GM13977 (cell line): Measurements from ENCODE around the gene ART1.

Source experiments
- DNase-seq: peaks from one replicate; pipeline ENCODE4 v3.0.0; 2012; ENCODE audit warnings: low spot score
- in situ Hi-C: fragments of 300-500 bp; cut with MboI; formaldehyde crosslinking; loops from one replicate; pipeline ENCODE4 v1.12.0; 2022; ENCODE audit warnings: low sequenced_read_pairs, low pct_unique_long_range_greater_than_20kb, mixed read lengths, inconsistent platforms; ENCODE audit not compliant: unreplicated experiment
- TF ChIP-seq, protein P1 (sequence below): IDR thresholded peaks from 2 replicates; pipeline ENCODE4 v1.5.1; 2012; ENCODE audit warnings: mild to moderate bottlenecking, control low read depth; ENCODE audit not compliant: insufficient read depth; ENCODE audit errors: extremely low read depth, missing control alignments

Gene ART1

DNA sequence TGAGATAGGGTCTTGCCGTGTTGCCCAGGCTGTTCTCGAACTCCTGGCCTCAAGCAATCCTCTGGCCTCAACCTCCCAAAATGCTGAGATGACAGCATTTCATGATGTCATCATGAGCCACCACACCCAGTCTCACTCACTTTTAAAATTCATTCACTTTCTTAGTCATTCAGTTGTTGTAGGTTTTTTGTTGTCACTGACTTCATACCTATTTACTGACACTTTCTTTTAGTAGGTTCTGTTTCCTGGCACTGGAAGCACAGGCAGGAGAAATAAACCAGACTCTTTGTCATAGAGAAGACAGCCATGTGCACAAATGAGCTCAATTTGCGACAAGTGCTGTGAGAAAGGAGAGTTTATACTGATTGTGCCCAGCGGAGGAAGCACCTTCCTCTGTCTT lies 13.6 kb upstream of the ART1 start:
- TF ChIP-seq, protein P1, sequence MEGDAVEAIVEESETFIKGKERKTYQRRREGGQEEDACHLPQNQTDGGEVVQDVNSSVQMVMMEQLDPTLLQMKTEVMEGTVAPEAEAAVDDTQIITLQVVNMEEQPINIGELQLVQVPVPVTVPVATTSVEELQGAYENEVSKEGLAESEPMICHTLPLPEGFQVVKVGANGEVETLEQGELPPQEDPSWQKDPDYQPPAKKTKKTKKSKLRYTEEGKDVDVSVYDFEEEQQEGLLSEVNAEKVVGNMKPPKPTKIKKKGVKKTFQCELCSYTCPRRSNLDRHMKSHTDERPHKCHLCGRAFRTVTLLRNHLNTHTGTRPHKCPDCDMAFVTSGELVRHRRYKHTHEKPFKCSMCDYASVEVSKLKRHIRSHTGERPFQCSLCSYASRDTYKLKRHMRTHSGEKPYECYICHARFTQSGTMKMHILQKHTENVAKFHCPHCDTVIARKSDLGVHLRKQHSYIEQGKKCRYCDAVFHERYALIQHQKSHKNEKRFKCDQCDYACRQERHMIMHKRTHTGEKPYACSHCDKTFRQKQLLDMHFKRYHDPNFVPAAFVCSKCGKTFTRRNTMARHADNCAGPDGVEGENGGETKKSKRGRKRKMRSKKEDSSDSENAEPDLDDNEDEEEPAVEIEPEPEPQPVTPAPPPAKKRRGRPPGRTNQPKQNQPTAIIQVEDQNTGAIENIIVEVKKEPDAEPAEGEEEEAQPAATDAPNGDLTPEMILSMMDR: no peak
- in situ Hi-C loops: no loop called here
- DNase-seq: no peak

DNA sequence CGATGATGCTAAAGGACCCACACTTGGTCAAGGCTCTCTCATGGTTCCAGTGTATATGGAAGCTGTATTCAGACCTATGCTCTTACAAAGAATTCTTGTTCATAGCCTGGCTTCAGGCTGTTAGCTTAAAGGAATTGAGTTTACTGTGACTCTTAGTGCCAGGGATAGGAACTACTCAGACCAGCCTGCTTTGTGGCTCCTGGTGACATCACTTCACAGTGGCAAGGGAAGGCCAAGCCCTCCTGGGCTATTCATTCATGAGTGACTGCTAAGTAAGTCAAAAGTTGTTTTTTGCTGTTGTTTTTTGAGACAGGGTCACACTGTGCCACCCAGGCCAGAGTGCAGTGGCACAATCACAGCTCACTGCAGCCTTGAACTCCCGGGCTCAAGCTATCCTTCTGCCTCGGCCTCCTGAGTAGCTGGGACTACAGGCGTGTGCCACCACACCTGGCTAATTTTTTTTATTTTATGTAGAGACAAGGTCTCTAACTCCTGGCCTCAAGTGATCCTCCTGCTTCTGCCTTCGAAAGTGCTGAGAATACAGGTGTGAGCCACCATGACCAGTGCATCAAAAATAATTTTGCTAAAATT lies 12.8 kb upstream of the ART1 start:
- TF ChIP-seq, protein P1: no peak
- in situ Hi-C loops: no loop called here
- DNase-seq: no peak

DNA sequence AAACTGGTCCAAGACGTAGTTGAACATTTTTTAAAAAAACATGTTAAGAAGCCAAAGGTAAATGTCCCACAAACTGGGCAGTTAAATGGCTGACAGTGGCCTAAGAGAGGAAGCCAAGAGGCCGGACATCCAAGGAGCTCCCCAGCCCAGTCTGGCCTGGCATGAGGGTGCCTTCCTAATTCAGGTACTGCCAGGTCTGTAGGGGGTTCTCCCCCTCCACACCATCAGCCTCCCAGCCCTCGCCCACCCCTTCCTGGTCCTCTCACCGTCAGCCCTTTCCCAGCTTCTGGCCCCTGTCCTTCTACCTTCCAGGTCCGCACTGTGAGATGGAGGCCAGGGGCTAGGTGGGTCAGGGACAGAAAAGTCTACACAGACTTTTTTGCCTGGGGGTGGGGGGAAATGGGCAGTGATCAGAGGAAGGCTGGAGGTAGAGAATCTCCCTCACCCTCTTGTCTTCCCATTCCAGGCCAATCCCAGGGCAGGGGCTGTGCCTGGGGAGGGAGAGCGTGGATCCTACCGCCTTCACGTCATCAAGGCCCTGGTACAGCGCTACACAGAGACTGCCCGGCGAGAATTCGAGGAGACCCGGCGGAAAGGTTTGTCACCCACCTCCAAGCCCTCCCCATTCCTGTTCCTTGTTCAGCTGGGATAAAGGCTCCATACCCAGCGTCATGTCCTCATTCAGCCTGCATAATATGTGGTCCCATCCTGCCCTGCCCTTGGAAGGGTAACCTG lies 9.1 kb upstream of the ART1 start:
- TF ChIP-seq, protein P1: no peak
- in situ Hi-C loops: no loop called here
- DNase-seq: no peak

DNA sequence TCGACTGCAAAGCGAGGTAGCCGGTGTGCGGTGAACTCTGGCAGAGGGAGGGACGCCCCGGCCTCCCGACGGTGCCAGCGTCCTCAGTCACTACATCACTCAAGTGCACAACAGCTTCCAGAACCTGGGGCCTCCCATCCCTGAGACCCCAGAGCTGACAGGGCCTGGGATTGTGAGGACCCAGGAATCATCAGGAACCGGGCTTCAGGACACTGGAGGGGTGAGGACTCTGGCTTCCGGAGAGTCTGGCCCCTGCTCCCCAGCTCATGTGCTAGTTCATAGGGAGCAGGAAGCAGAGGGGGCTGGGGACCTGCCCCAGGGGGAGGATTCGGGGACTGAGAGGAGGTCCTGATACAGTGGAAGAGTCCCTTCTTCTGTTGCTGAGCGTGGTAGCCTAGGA lies 7.7 kb upstream of the ART1 start:
- in situ Hi-C loops: no loop called here

DNA sequence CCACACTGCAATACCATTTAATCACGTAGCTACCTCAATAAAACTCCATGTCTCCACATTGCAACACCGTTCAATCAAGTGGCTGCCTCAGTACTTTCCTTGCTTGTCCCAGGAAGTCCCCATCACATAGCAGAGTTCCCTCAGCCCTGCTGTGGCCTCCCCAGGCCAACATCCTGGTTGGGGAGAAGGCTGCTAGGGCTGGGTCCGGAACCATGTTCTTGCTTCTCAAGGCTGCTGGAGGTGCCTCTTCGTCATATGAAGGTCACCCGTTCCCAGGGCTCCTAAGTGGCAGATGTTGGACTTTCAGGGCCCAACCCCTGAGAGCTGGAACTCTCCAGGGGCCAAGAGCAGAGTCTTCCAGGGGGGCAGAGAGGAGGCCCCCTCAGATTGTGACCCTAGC lies 6.4 kb upstream of the ART1 start:
- DNase-seq: no peak
- in situ Hi-C loops: no loop called here
- TF ChIP-seq, protein P1: no peak

More for the DNA sequence above, 7.7 kb upstream of the ART1 start:
- TF ChIP-seq, protein P1: no peak
- DNase-seq: no peak

DNA sequence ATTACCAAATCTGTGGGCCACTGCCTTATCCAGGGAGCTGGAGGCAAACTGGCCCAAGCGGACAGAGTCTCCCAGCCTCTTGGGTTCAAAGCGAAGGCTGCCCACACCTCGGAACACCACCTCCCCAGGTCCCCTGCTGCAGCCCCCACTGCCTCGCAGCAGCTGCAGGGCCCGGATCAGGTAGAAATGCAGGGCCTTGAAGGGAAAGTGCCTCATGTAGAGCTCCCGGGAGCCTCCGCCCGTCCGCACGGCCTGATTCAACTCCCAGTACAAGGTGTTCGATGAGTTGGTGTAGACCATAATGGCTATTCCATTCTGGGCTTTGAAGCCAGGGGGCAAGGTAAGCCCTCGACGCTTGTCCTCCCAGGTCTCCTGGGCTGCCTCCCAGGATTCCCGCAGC lies 5.1 kb upstream of the ART1 start:
- TF ChIP-seq, protein P1: no peak
- no peak for DNase-seq
- in situ Hi-C loops: no loop called here
